HepG2 (cell line): ENCODE results near the gene IGSF11. TPM values are rescaled to one million over a fixed set of nuclear protein-coding genes. Genes with fewer than 3 reads are reported as not detected.

Experiments
- CBFB ChIP-seq: sonication (generic); formaldehyde crosslinking; IDR thresholded peaks from 2 replicates; pipeline ENCODE4 v1.4.0; 2020; ENCODE audit warnings: missing genetic modification reagents
- HIVEP1 ChIP-seq: sonication (generic); formaldehyde crosslinking; IDR thresholded peaks from 2 replicates; pipeline ENCODE4 v1.4.0; 2020; ENCODE audit warnings: mild to moderate bottlenecking, missing genetic modification reagents
- JDP2 ChIP-seq: sonication (generic); formaldehyde crosslinking; IDR thresholded peaks from 2 replicates; pipeline ENCODE4 v1.8.1; 2022; ENCODE audit warnings: missing genetic modification reagents, borderline replicate concordance
- KDM5B ChIP-seq: sonication (generic); formaldehyde crosslinking; IDR thresholded peaks from 2 replicates; pipeline ENCODE4 v1.4.0; 2020; ENCODE audit warnings: missing genetic modification reagents, mild to moderate bottlenecking, borderline replicate concordance
- MAFF ChIP-seq: IDR thresholded peaks from 2 replicates; pipeline ENCODE4 v1.6.1; 2011; ENCODE audit warnings: low read depth, low read length, improper control_type of control experiment
- MED1 ChIP-seq: sonication (generic); formaldehyde crosslinking; IDR thresholded peaks from 2 replicates; pipeline ENCODE4 v1.4.0; 2020; ENCODE audit warnings: missing genetic modification reagents
- MNT ChIP-seq: fragments of 450-650 bp; IDR thresholded peaks from 2 replicates; pipeline ENCODE4 v1.6.1; 2016
- NFIB ChIP-seq: sonication (generic); formaldehyde crosslinking; IDR thresholded peaks from 2 replicates; pipeline ENCODE4 v1.9.0; 2021; ENCODE audit warnings: missing genetic modification reagents, mild to moderate bottlenecking, borderline replicate concordance
- RELA ChIP-seq: sonication (generic); formaldehyde crosslinking; IDR thresholded peaks from 2 replicates; pipeline ENCODE4 v1.4.0; 2020; ENCODE audit warnings: missing genetic modification reagents
- RNF2 ChIP-seq: fragments of 450-650 bp; conservative IDR thresholded peaks from 2 replicates; pipeline ENCODE4 v1.6.1; 2016; ENCODE audit warnings: low read depth
- SAFB2 ChIP-seq: sonication (generic); formaldehyde crosslinking; IDR thresholded peaks from 2 replicates; pipeline ENCODE4 v1.5.1; 2020; ENCODE audit warnings: missing genetic modification reagents, low read depth, mild to moderate bottlenecking, borderline replicate concordance
- SNAI1 ChIP-seq: sonication (generic); formaldehyde crosslinking; IDR thresholded peaks from 2 replicates; pipeline ENCODE4 v1.5.0; 2020; ENCODE audit warnings: mild to moderate bottlenecking, missing genetic modification reagents, borderline replicate concordance
- SRSF1 ChIP-seq: fragments of 200-400 bp; formaldehyde crosslinking; optimal IDR thresholded peaks from 2 replicates; pipeline ENCODE3; 2017; ENCODE audit warnings: mild to moderate bottlenecking, low read depth, low read length, moderate library complexity
- STAG1 ChIP-seq: sonication (generic); formaldehyde crosslinking; IDR thresholded peaks from 2 replicates; pipeline ENCODE4 v1.4.0; 2020; ENCODE audit warnings: missing genetic modification reagents
- TSC22D2 ChIP-seq: sonication (generic); formaldehyde crosslinking; IDR thresholded peaks from 2 replicates; pipeline ENCODE4 v1.5.1; 2020; ENCODE audit warnings: missing genetic modification reagents, mild to moderate bottlenecking, borderline replicate concordance
- ZBTB1 ChIP-seq: sonication (generic); formaldehyde crosslinking; IDR thresholded peaks from 2 replicates; pipeline ENCODE4 v1.4.0; 2020; ENCODE audit warnings: missing genetic modification reagents, borderline replicate concordance
- ZFP90 ChIP-seq: sonication (generic); formaldehyde crosslinking; IDR thresholded peaks from 2 replicates; pipeline ENCODE4 v1.8.0; 2022; ENCODE audit warnings: missing genetic modification reagents, mild to moderate bottlenecking, inconsistent platforms, borderline replicate concordance
- ZNF280D ChIP-seq: sonication (generic); formaldehyde crosslinking; IDR thresholded peaks from 2 replicates; pipeline ENCODE4 v1.5.1; 2020; ENCODE audit warnings: mild to moderate bottlenecking, missing genetic modification reagents
- ZNF547 ChIP-seq: sonication (generic); formaldehyde crosslinking; IDR thresholded peaks from 2 replicates; pipeline ENCODE4 v1.5.1; 2020; ENCODE audit warnings: mild to moderate bottlenecking, missing genetic modification reagents
- ZNF589 ChIP-seq: sonication (generic); formaldehyde crosslinking; conservative IDR thresholded peaks from 2 replicates; pipeline ENCODE4 v1.8.0; 2022; ENCODE audit warnings: mild to moderate bottlenecking, moderate library complexity, missing genetic modification reagents
- ZNF770 ChIP-seq: sonication (generic); formaldehyde crosslinking; IDR thresholded peaks from 2 replicates; pipeline ENCODE4 v1.5.0; 2020; ENCODE audit warnings: mild to moderate bottlenecking, missing genetic modification reagents
- ZNF777 ChIP-seq: sonication (generic); formaldehyde crosslinking; IDR thresholded peaks from 2 replicates; pipeline ENCODE4 v1.4.0; 2020; ENCODE audit warnings: missing genetic modification reagents
- polyA plus RNA-seq, 8 experiments: library from polyadenylated mRNA; depleted of rRNA in 3 of 8; stranded (reverse) in 7 of 8; unstranded in 1 of 8; fragments of >200 nt; fragmentation: Illumina TruSeq in 4 of 8; extraction: Trizol in 4 of 8; gene quantifications; 2 replicates each; pipeline versions ENCODE4 v1.2.1 to v1.2.3, GENCODE V29; 2011 to 2016; ENCODE audit warnings: low read depth in 4 of 8, missing spikeins in 1 of 8, mixed read lengths in 1 of 8; ENCODE audit not compliant: insufficient read depth in 1 of 8
- total RNA-seq, 5 experiments: library from RNA; depleted of rRNA; stranded (reverse); fragments of >200 nt; fragmentation: Illumina TruSeq; extraction: Trizol; gene quantifications; 2 replicates each; pipeline ENCODE4 v1.2.3, GENCODE V29; 2016; ENCODE audit warnings: low read depth in 1 of 5

The IGSF11 gene
- total and polyA plus RNA-seq, 2 of the 13 experiments (the other 11 are each of a cell fraction or from before 2014, with no cell fraction given) = not detected

- no peak for TF ChIP-seq SNAI1 (CRISPR knock-in tag)
- TF ChIP-seq SRSF1 = no peak
- TF ChIP-seq MAFF = no peak
- peak; percentile 37; the same call in 1 of the 2 replicates for TF ChIP-seq KDM5B (CRISPR knock-in tag)
- TF ChIP-seq HIVEP1 (CRISPR knock-in tag) = peak; percentile 49; the same call in 1 of the 2 replicates
- no peak for TF ChIP-seq JDP2
- TF ChIP-seq MED1 (CRISPR knock-in tag) = no peak
- 0 out of 2 replicates have a peak, but pooled peaks have one; percentile 66 for TF ChIP-seq ZNF547 (CRISPR knock-in tag)
- TF ChIP-seq ZBTB1 (CRISPR knock-in tag) = no peak
- TF ChIP-seq CBFB (CRISPR knock-in tag) = no peak
- no peak for TF ChIP-seq ZNF589 (CRISPR knock-in tag)
- TF ChIP-seq NFIB (CRISPR knock-in tag) = no peak
- no peak; the same call in 1 of the 2 replicates for TF ChIP-seq ZFP90 (CRISPR knock-in tag)
- TF ChIP-seq MNT = no peak
- TF ChIP-seq STAG1 = peak; percentile 57
- TF ChIP-seq SAFB2 = 0 out of 2 replicates have a peak, but pooled peaks have one; percentile 39
- no peak; the same call in 1 of the 2 replicates for TF ChIP-seq RNF2
- TF ChIP-seq ZNF280D = no peak
- TF ChIP-seq TSC22D2 (CRISPR knock-in tag) = no peak
- TF ChIP-seq ZNF777 (CRISPR knock-in tag) = 0 out of 2 replicates have a peak, but pooled peaks have one; percentile 25
- no peak for TF ChIP-seq ZNF770
- no peak for TF ChIP-seq RELA (CRISPR knock-in tag)
These were observed at the start of gene IGSF11 (continued) for GRCh38 chr3:119034256-119035013.
